HepG2 (cell line): ENCODE results near the gene DIPK1C. TPM values are rescaled to one million over a fixed set of nuclear protein-coding genes. Genes with fewer than 3 reads are reported as not detected.

ENCODE experiments used
- ATAC-seq: fragments of 200-7000 bp; cut with Tn5 transposase; 3 replicates; pipeline ENCODE4 v1.9.1; 2020; ENCODE audit warnings: mild to moderate bottlenecking, moderate library complexity
- BruUV-seq: library from RNA; stranded (reverse); fragments of 400-500 nt; replicated peaks from 2 replicates; lab custom pipeline; 2021; lab: Mats Ljungman, UMichigan
- CTCF ChIA-PET: fragments of 300-600 bp; formaldehyde crosslinking; extraction: SDS; loops from one replicate; lab custom pipeline; 2021; ENCODE audit warnings: low total read pairs, inconsistent platforms, low intra/inter-chr PET ratio; lab: Yijun Ruan, JAX
- POLR2A ChIA-PET: fragments of 350-600 bp; sonication (Branson Sonifier 250); formaldehyde crosslinking; loops from one replicate; lab custom pipeline; 2020; ENCODE audit warnings: antibody characterized with exemption, inconsistent platforms; lab: Yijun Ruan, JAX
- DNase-seq: peaks from one replicate; pipeline ENCODE4 v3.0.0-alpha.2; 2015; ENCODE audit warnings: low spot score
- FAIRE-seq: peaks from 3 replicates; lab custom pipeline; 2011; peaks lifted over from hg19 to GRCh38; lab: Jason Lieb, UNC
- H2AFZ ChIP-seq: one replicate; pipeline ENCODE4 v1.6.1; 2011; ENCODE audit warnings: low read length, inconsistent platforms
- H3K27ac ChIP-seq: fragments of 300-600 bp; 3 replicates; pipeline ENCODE4 v1.8.0; 2011; ENCODE audit warnings: mixed run types, mild to moderate bottlenecking, mixed read lengths, low read length, inconsistent platforms; ENCODE audit not compliant: insufficient read depth; ENCODE audit errors: extremely low read length
- H3K27me3 ChIP-seq, 2 experiments: fragments of 200-600 bp in 1 of 2; 2 replicates in 1 of 2; 3 replicates in 1 of 2; pipeline versions ENCODE4 v1.6.0 to v1.8.0; 2011; ENCODE audit warnings: low read length in 2 of 2, mild to moderate bottlenecking in 2 of 2, moderate library complexity in 2 of 2, inconsistent platforms in 1 of 2; ENCODE audit not compliant: insufficient read depth in 2 of 2, control insufficient read depth in 1 of 2
- H3K36me3 ChIP-seq, 2 experiments: fragments of 200-600 bp in 1 of 2; replicated peaks in 1 of 2; 2 replicates in 1 of 2; 3 replicates in 1 of 2; pipeline versions ENCODE4 v1.5.1 to v1.8.0; 2011; ENCODE audit warnings: low read length in 2 of 2, inconsistent platforms in 1 of 2; ENCODE audit not compliant: insufficient read depth in 2 of 2, control insufficient read depth in 1 of 2
- H3K4me1 ChIP-seq: 2 replicates; pipeline ENCODE4 v1.5.1; 2012; ENCODE audit warnings: low read length, inconsistent platforms; ENCODE audit not compliant: insufficient read depth
- H3K4me2 ChIP-seq: 2 replicates; pipeline ENCODE4 v1.6.0; 2011; ENCODE audit warnings: low read depth, low read length, inconsistent platforms
- H3K4me3 ChIP-seq, 3 experiments: fragments of 200-600 bp in 1 of 3; sonication (generic), shearing (Covaris generic) in 1 of 3; replicated peaks in 1 of 3; 2 replicates each; pipeline ENCODE4 v1.5.1; 2011 to 2016; ENCODE audit warnings: low read length in 3 of 3, inconsistent platforms in 2 of 3, low read depth in 2 of 3, mild to moderate bottlenecking in 2 of 3, control low read depth in 1 of 3, mixed read lengths in 1 of 3; ENCODE audit not compliant: insufficient read depth in 1 of 3
- H3K79me2 ChIP-seq: one replicate; pipeline ENCODE4 v1.6.1; 2011; ENCODE audit warnings: low read length, inconsistent platforms; ENCODE audit not compliant: insufficient read depth
- H3K9ac ChIP-seq: 2 replicates; pipeline ENCODE4 v1.6.0; 2011; ENCODE audit warnings: mild to moderate bottlenecking, low read depth, low read length, inconsistent platforms; ENCODE audit not compliant: insufficient read depth
- H3K9me3 ChIP-seq: 2 replicates; pipeline ENCODE4 v1.5.1; 2012; ENCODE audit warnings: mild to moderate bottlenecking, low read length
- H4K20me1 ChIP-seq: 2 replicates; pipeline ENCODE4 v1.6.0; 2011; ENCODE audit warnings: inconsistent platforms, mild to moderate bottlenecking, low read length, moderate library complexity; ENCODE audit not compliant: insufficient read depth
- ATM ChIP-seq: fragments of 450-650 bp; IDR thresholded peaks from 2 replicates; pipeline ENCODE4 v1.7.1; 2017; ENCODE audit warnings: mild to moderate bottlenecking, borderline replicate concordance
- GPN1 ChIP-seq: sonication (generic); formaldehyde crosslinking; IDR thresholded peaks from 2 replicates; pipeline ENCODE4 v1.5.1; 2020; ENCODE audit warnings: missing genetic modification reagents, borderline replicate concordance
- NFKBIZ ChIP-seq: IDR thresholded peaks from 2 replicates; pipeline ENCODE4 v1.6.1; 2018; ENCODE audit warnings: missing genetic modification reagents, missing compliant biosample characterization
- PHB2 ChIP-seq: fragments of 450-650 bp; IDR thresholded peaks from 2 replicates; pipeline ENCODE4 v1.6.1; 2018; ENCODE audit not compliant: partially characterized antibody
- PREB ChIP-seq: sonication (generic); formaldehyde crosslinking; IDR thresholded peaks from 2 replicates; pipeline ENCODE4 v1.4.0; 2020; ENCODE audit warnings: missing genetic modification reagents
- STAT5B ChIP-seq: sonication (generic); formaldehyde crosslinking; IDR thresholded peaks from 2 replicates; pipeline ENCODE4 v1.4.0; 2020; ENCODE audit warnings: missing genetic modification reagents
- ZEB1 ChIP-seq: IDR thresholded peaks from 2 replicates; pipeline ENCODE4 v1.6.1; 2012; ENCODE audit warnings: mild to moderate bottlenecking, low read depth, inconsistent platforms; ENCODE audit not compliant: insufficient replicate concordance
- ZNF501 ChIP-seq: sonication (generic); formaldehyde crosslinking; IDR thresholded peaks from 2 replicates; pipeline ENCODE4 v1.5.1; 2020; ENCODE audit warnings: mild to moderate bottlenecking, moderate library complexity, missing genetic modification reagents
- ZNF670 ChIP-seq: sonication (generic); formaldehyde crosslinking; IDR thresholded peaks from 2 replicates; pipeline ENCODE4 v1.8.0; 2022; ENCODE audit warnings: mild to moderate bottlenecking, missing genetic modification reagents, borderline replicate concordance
- ZNF724P ChIP-seq: sonication (generic); formaldehyde crosslinking; IDR thresholded peaks from 2 replicates; pipeline ENCODE4 v1.8.0; 2022; ENCODE audit warnings: missing genetic modification reagents, borderline replicate concordance
- ZNF83 ChIP-seq: sonication (generic); formaldehyde crosslinking; IDR thresholded peaks from 2 replicates; pipeline ENCODE4 v1.4.0; 2020; ENCODE audit warnings: missing genetic modification reagents, mild to moderate bottlenecking, borderline replicate concordance
- ZNF883 ChIP-seq: sonication (generic); formaldehyde crosslinking; IDR thresholded peaks from 2 replicates; pipeline ENCODE4 v1.5.1; 2020; ENCODE audit warnings: mild to moderate bottlenecking, missing genetic modification reagents; ENCODE audit errors: not compliant biosample characterization
- WGBS: methylation state at CpG from one replicate; pipeline ENCODE4 v1.1.6; 2017; ENCODE audit warnings: low lambda C conversion rate; 5-methylcytosine and 5-hydroxymethylcytosine counted together
- in situ Hi-C: cut with HindIII; loops from 2 replicates; pipeline ENCODE4 v1.10.0; 2017; ENCODE audit warnings: low pct_unique_long_range_greater_than_20kb; ENCODE audit not compliant: extremely low pct_ligation_motif_present
- intact Hi-C: fragments of 100-400 bp; cut with micrococcal nuclease; formaldehyde crosslinking; loops from one replicate; pipeline ENCODE4 v1.10.0; 2022; ENCODE audit not compliant: unreplicated experiment
- polyA plus RNA-seq, 8 experiments: library from polyadenylated mRNA; depleted of rRNA in 3 of 8; stranded (reverse) in 7 of 8; unstranded in 1 of 8; fragments of >200 nt; fragmentation: Illumina TruSeq in 4 of 8; extraction: Trizol in 4 of 8; gene quantifications; 2 replicates each; pipeline versions ENCODE4 v1.2.1 to v1.2.3, GENCODE V29; 2011 to 2016; ENCODE audit warnings: low read depth in 4 of 8, missing spikeins in 1 of 8, mixed read lengths in 1 of 8; ENCODE audit not compliant: insufficient read depth in 1 of 8
- total RNA-seq, 5 experiments: library from RNA; depleted of rRNA; stranded (reverse); fragments of >200 nt; fragmentation: Illumina TruSeq; extraction: Trizol; gene quantifications; 2 replicates each; pipeline ENCODE4 v1.2.3, GENCODE V29; 2016; ENCODE audit warnings: low read depth in 1 of 5
- TF ChIP-seq, protein P1 (sequence below): sonication (generic); formaldehyde crosslinking; IDR thresholded peaks from 2 replicates; pipeline ENCODE4 v1.5.1; 2020; ENCODE audit warnings: missing genetic modification reagents, mild to moderate bottlenecking, borderline replicate concordance
- TF ChIP-seq, protein P2 (sequence below): sonication (generic); formaldehyde crosslinking; conservative IDR thresholded peaks from 2 replicates; pipeline ENCODE4 v1.4.0; 2020; ENCODE audit warnings: missing genetic modification reagents
- TF ChIP-seq, protein P3 (sequence below): sonication (generic); formaldehyde crosslinking; IDR thresholded peaks from 2 replicates; pipeline ENCODE4 v1.4.0; 2020; ENCODE audit warnings: missing genetic modification reagents

The DIPK1C gene
- total and polyA plus RNA-seq, 2 of the 13 experiments (the other 11 are each of a cell fraction or from before 2014, with no cell fraction given) = 1.8 TPM; not detected in 1

GRCh38 chr18:74446178-74446577 is 10.9 kb downstream of the DIPK1C start (continued):
- TF ChIP-seq, protein P1, sequence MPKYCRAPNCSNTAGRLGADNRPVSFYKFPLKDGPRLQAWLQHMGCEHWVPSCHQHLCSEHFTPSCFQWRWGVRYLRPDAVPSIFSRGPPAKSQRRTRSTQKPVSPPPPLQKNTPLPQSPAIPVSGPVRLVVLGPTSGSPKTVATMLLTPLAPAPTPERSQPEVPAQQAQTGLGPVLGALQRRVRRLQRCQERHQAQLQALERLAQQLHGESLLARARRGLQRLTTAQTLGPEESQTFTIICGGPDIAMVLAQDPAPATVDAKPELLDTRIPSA (CRISPR knock-in tag) = no peak
- TF ChIP-seq NFKBIZ (CRISPR knock-in tag) = no peak

DNA sequence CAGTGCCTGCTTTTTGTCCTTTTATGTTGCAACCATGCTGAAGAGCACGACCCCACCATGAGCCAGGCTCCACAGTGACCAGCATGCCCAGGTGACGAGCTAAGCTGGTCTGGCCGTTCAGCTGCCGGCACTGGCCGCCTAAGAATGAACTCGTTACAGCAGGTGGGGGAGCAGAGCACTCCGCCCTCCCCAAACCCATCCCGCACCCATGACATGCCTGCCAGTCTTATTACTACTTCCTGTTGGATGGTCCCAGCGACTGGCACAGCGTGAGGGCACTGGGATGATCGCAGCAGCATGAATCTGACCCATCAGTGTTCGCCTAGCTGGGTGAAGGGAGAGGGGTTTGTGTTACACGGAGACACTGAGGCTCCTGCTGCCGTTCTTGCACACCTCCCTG is 11.5 kb downstream of the DIPK1C start:
- Histone ChIP-seq H2AFZ (no peak overlapping the region), H3K36me3 (no peaks in the 10 kb centered on the region), H3K9me3 (no peaks in the 10 kb centered on the region), H3K27me3 (peaks cover 5 to 64% of the 10 kb centered on the region in 2 experiments), H3K9ac (no peak overlapping the region), H3K27ac (no peak overlapping the region), H4K20me1 (no peaks in the 10 kb centered on the region), H3K4me2 (no peak overlapping the region), H3K79me2 (no peaks in the 10 kb centered on the region), H3K4me1 (peaks cover 2% of the 10 kb centered on the region; the same call in 1 of the 2 replicates), H3K4me3 (no peak overlapping the region)
- no peak for DNase-seq
- intact Hi-C loops = no loop called here
- BruUV-seq = no TSS peak
- no peak for FAIRE-seq
- in situ Hi-C loops = no loop called here
- 39% methylated on average over 8 of the region's 14 CpGs for WGBS
- POLR2A ChIA-PET = no interaction called here
- ATAC-seq = no peak; the same call in 2 of the 3 replicates
- CTCF ChIA-PET = no interaction called here
- TF ChIP-seq, protein P2, sequence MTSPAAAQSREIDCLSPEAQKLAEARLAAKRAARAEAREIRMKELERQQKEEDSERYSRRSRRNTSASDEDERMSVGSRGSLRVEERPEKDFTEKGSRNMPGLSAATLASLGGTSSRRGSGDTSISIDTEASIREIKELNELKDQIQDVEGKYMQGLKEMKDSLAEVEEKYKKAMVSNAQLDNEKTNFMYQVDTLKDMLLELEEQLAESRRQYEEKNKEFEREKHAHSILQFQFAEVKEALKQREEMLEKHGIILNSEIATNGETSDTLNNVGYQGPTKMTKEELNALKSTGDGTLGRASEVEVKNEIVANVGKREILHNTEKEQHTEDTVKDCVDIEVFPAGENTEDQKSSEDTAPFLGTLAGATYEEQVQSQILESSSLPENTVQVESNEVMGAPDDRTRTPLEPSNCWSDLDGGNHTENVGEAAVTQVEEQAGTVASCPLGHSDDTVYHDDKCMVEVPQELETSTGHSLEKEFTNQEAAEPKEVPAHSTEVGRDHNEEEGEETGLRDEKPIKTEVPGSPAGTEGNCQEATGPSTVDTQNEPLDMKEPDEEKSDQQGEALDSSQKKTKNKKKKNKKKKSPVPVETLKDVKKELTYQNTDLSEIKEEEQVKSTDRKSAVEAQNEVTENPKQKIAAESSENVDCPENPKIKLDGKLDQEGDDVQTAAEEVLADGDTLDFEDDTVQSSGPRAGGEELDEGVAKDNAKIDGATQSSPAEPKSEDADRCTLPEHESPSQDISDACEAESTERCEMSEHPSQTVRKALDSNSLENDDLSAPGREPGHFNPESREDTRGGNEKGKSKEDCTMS (CRISPR knock-in tag) = no peak
- TF ChIP-seq, protein P3, sequence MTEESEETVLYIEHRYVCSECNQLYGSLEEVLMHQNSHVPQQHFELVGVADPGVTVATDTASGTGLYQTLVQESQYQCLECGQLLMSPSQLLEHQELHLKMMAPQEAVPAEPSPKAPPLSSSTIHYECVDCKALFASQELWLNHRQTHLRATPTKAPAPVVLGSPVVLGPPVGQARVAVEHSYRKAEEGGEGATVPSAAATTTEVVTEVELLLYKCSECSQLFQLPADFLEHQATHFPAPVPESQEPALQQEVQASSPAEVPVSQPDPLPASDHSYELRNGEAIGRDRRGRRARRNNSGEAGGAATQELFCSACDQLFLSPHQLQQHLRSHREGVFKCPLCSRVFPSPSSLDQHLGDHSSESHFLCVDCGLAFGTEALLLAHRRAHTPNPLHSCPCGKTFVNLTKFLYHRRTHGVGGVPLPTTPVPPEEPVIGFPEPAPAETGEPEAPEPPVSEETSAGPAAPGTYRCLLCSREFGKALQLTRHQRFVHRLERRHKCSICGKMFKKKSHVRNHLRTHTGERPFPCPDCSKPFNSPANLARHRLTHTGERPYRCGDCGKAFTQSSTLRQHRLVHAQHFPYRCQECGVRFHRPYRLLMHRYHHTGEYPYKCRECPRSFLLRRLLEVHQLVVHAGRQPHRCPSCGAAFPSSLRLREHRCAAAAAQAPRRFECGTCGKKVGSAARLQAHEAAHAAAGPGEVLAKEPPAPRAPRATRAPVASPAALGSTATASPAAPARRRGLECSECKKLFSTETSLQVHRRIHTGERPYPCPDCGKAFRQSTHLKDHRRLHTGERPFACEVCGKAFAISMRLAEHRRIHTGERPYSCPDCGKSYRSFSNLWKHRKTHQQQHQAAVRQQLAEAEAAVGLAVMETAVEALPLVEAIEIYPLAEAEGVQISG (CRISPR knock-in tag) = no peak
- TF ChIP-seq ZNF883 (no peak), ZEB1 (no peak), GPN1 (CRISPR knock-in tag) (no peak), ATM (no peak), PHB2 (no peak), STAT5B (CRISPR knock-in tag) (no peak), ZNF724P (no peak), PREB (CRISPR knock-in tag) (no peak), ZNF670 (CRISPR knock-in tag) (no peak), ZNF83 (CRISPR knock-in tag) (no peak), ZNF501 (CRISPR knock-in tag) (no peak)
